Measurements from ENCODE around the gene SHROOM3.

Gene SHROOM3

GRCh38 chr4:76756416-76756815, 321.4 kb downstream of the SHROOM3 start:
- DNase-seq = no peak

- no peak for DNase-seq
These were observed 322.4 kb downstream of the SHROOM3 start for GRCh38 chr4:76757418-76757939.

GRCh38 chr4:76758290-76758882, 323.4 kb downstream of the SHROOM3 start:
- DNase-seq = no peak

GRCh38 chr4:76758996-76759395, 324.0 kb downstream of the SHROOM3 start:
- DNase-seq = peak in 1 of 5 experiments; percentile 10

GRCh38 chr4:76760193-76760592, 325.2 kb downstream of the SHROOM3 start:
- no peak for DNase-seq

GRCh38 chr4:76762137-76763130, 327.4 kb downstream of the SHROOM3 start:
- DNase-seq = no peak

GRCh38 chr4:76764251-76764650, 329.2 kb downstream of the SHROOM3 start:
- no peak for DNase-seq

- DNase-seq = peak in 1 of 5 experiments; percentile 74
These were observed 330.6 kb downstream of the SHROOM3 start for GRCh38 chr4:76765473-76766183.

- DNase-seq = no peak
These were observed 333.0 kb downstream of the SHROOM3 start for GRCh38 chr4:76767983-76768382.

- DNase-seq = no peak
These were observed 337.6 kb downstream of the SHROOM3 start for GRCh38 chr4:76772498-76773106.

- DNase-seq = no peak
These were observed 338.7 kb downstream of the SHROOM3 start for GRCh38 chr4:76773766-76774165.

GRCh38 chr4:76779740-76780459, 344.9 kb downstream of the SHROOM3 start:
- DNase-seq = no peak

- no peak for DNase-seq
These were observed 346.0 kb downstream of the SHROOM3 start for GRCh38 chr4:76780781-76781697.

GRCh38 chr4:76781698-76782595, 346.9 kb downstream of the SHROOM3 start:
- DNase-seq = no peak

GRCh38 chr4:76782837-76783236, 347.8 kb downstream of the SHROOM3 start:
- DNase-seq = no peak

- no peak for DNase-seq
These were observed 348.8 kb downstream of the SHROOM3 start for GRCh38 chr4:76783836-76784235.

GRCh38 chr4:76784237-76784636, 349.2 kb downstream of the SHROOM3 start:
- no peak for DNase-seq

- DNase-seq = peak in 1 of 5 experiments; percentile 11
These were observed 352.9 kb downstream of the SHROOM3 start for GRCh38 chr4:76787898-76788297.

GRCh38 chr4:76790377-76790776, 355.3 kb downstream of the SHROOM3 start:
- no peak for DNase-seq

- no peak for DNase-seq
These were observed 356.4 kb downstream of the SHROOM3 start for GRCh38 chr4:76791479-76791878.

All from T-helper 2 cell (primary cell).